ENCODE measurements around the gene WDR83.

Gene WDR83

GRCh38 chr19:12638611-12639182 lies 27.9 kb upstream of the WDR83 start:
- H3K4me3 ChIP-seq (ENCODE audit: low read depth, low read length) = no peak overlapping the region
- no peak overlapping the region for H4K91ac ChIP-seq (ENCODE audit: low read depth, low read length)
- no peak overlapping the region for H3K27ac ChIP-seq (ENCODE audit: low read depth, low read length)
- no peak for DNase-seq
- no peak overlapping the region for H2AK5ac ChIP-seq (ENCODE audit: low read length)
- H2BK120ac ChIP-seq (ENCODE audit: insufficient read depth, low read length, poor library complexity) = no peak overlapping the region
- no peak overlapping the region for H3K14ac ChIP-seq (ENCODE audit: low read length)
- H3K23ac ChIP-seq (ENCODE audit: low read length) = no peak overlapping the region
- H3K4ac ChIP-seq (ENCODE audit: low read depth, low read length) = no peak overlapping the region
- no peak overlapping the region for H3K9ac ChIP-seq (ENCODE audit: low read length)
- H3K36me3 ChIP-seq (ENCODE audit: control insufficient read depth in 1 of 2, insufficient read depth in 2 of 2, low read length in 2 of 2) = no peaks in the 10 kb centered on the region
- no peak overlapping the region for H3K4me2 ChIP-seq (ENCODE audit: low read length)
- H3K4me1 ChIP-seq (ENCODE audit: control insufficient read depth in 1 of 2, insufficient read depth in 2 of 2, low read length in 2 of 2) = peaks cover 2 to 5% of the 10 kb centered on the region in 2 experiments
- WGBS (ENCODE audit: extremely low coverage, insufficient coverage, insufficient read length) = no CpG with 5 or more reads among the region's 22 CpGs
- no peak overlapping the region for H3K18ac ChIP-seq (ENCODE audit: low read length)
- H3K9me3 ChIP-seq (ENCODE audit: insufficient read depth, low read depth, low read length) = peaks cover 4% of the 10 kb centered on the region
- peak overlapping the region; percentile 82 for H4K12ac ChIP-seq (ENCODE audit: low read depth, low read length)
- no peak overlapping the region for H2BK5ac ChIP-seq (ENCODE audit: low read depth, low read length, poor library complexity)
- H3K27me3 ChIP-seq (ENCODE audit: insufficient read depth, low read length) = no peaks in the 10 kb centered on the region
- H3K79me1 ChIP-seq (ENCODE audit: low read length) = no peaks in the 10 kb centered on the region
- no peak overlapping the region for H2BK12ac ChIP-seq (ENCODE audit: low read length)
- no peak overlapping the region for H4K8ac ChIP-seq (ENCODE audit: low read depth, low read length)
- H2AFZ ChIP-seq (ENCODE audit: insufficient read depth, low read length, poor library complexity) = no peak overlapping the region
- no peaks in the 10 kb centered on the region for H3K79me2 ChIP-seq (ENCODE audit: control insufficient read depth, insufficient read depth, low read length, poor library complexity)

- H3K27me3 ChIP-seq (ENCODE audit: insufficient read depth, low read length) = no peaks in the 10 kb centered on the region
- H4K12ac ChIP-seq (ENCODE audit: low read depth, low read length) = no peak overlapping the region
- H3K14ac ChIP-seq (ENCODE audit: low read length) = peak overlapping the region; percentile 1
- no peaks in the 10 kb centered on the region for H3K36me3 ChIP-seq (ENCODE audit: control insufficient read depth in 1 of 2, insufficient read depth in 2 of 2, low read length in 2 of 2)
- H4K91ac ChIP-seq (ENCODE audit: low read depth, low read length) = no peak overlapping the region
- H3K4ac ChIP-seq (ENCODE audit: low read depth, low read length) = no peak overlapping the region
- H3K9ac ChIP-seq (ENCODE audit: low read length) = no peak overlapping the region
- no peaks in the 10 kb centered on the region for H3K79me2 ChIP-seq (ENCODE audit: control insufficient read depth, insufficient read depth, low read length, poor library complexity)
- no CpG with 5 or more reads among the region's 39 CpGs for WGBS (ENCODE audit: extremely low coverage, insufficient coverage, insufficient read length)
- H2AK5ac ChIP-seq (ENCODE audit: low read length) = no peak overlapping the region
- no peak overlapping the region for H4K8ac ChIP-seq (ENCODE audit: low read depth, low read length)
- peak overlapping the region; percentile 12 for H3K18ac ChIP-seq (ENCODE audit: low read length)
- no peaks in the 10 kb centered on the region for H3K79me1 ChIP-seq (ENCODE audit: low read length)
- peaks cover 4% of the 10 kb centered on the region for H3K9me3 ChIP-seq (ENCODE audit: insufficient read depth, low read depth, low read length)
- H2AFZ ChIP-seq (ENCODE audit: insufficient read depth, low read length, poor library complexity) = peak overlapping the region; percentile 54
- H3K4me2 ChIP-seq (ENCODE audit: low read length) = peak overlapping the region; percentile 44
- DNase-seq = peak; percentile 63 to 77
- H3K4me3 ChIP-seq (ENCODE audit: low read depth, low read length) = no peak overlapping the region
- peaks cover 2 to 5% of the 10 kb centered on the region in 2 experiments for H3K4me1 ChIP-seq (ENCODE audit: control insufficient read depth in 1 of 2, insufficient read depth in 2 of 2, low read length in 2 of 2)
- no peak overlapping the region for H3K23ac ChIP-seq (ENCODE audit: low read length)
- no peak overlapping the region for H2BK12ac ChIP-seq (ENCODE audit: low read length)
- H3K27ac ChIP-seq (ENCODE audit: low read depth, low read length) = no peak overlapping the region
- H2BK120ac ChIP-seq (ENCODE audit: insufficient read depth, low read length, poor library complexity) = no peak overlapping the region
- no peak overlapping the region for H2BK5ac ChIP-seq (ENCODE audit: low read depth, low read length, poor library complexity)
These were observed 26.6 kb upstream of the WDR83 start for GRCh38 chr19:12639901-12640613.

GRCh38 chr19:12641456-12641855 lies 25.2 kb upstream of the WDR83 start:
- no CpG with 5 or more reads among the region's 13 CpGs for WGBS (ENCODE audit: extremely low coverage, insufficient coverage, insufficient read length)
- no peak overlapping the region for H2BK5ac ChIP-seq (ENCODE audit: low read depth, low read length, poor library complexity)
- no peak for DNase-seq
- H3K9ac ChIP-seq (ENCODE audit: low read length) = no peak overlapping the region
- H4K12ac ChIP-seq (ENCODE audit: low read depth, low read length) = no peak overlapping the region
- no peaks in the 10 kb centered on the region for H3K36me3 ChIP-seq (ENCODE audit: control insufficient read depth in 1 of 2, insufficient read depth in 2 of 2, low read length in 2 of 2)
- no peak overlapping the region for H3K23ac ChIP-seq (ENCODE audit: low read length)
- no peak overlapping the region for H4K8ac ChIP-seq (ENCODE audit: low read depth, low read length)
- no peak overlapping the region for H3K4me2 ChIP-seq (ENCODE audit: low read length)
- H4K91ac ChIP-seq (ENCODE audit: low read depth, low read length) = no peak overlapping the region
- no peak overlapping the region for H2AK5ac ChIP-seq (ENCODE audit: low read length)
- H3K27ac ChIP-seq (ENCODE audit: low read depth, low read length) = no peak overlapping the region
- H3K14ac ChIP-seq (ENCODE audit: low read length) = no peak overlapping the region
- no peaks in the 10 kb centered on the region for H3K27me3 ChIP-seq (ENCODE audit: insufficient read depth, low read length)
- no peaks in the 10 kb centered on the region for H3K79me2 ChIP-seq (ENCODE audit: control insufficient read depth, insufficient read depth, low read length, poor library complexity)
- H3K79me1 ChIP-seq (ENCODE audit: low read length) = no peaks in the 10 kb centered on the region
- peaks cover 2 to 5% of the 10 kb centered on the region in 2 experiments for H3K4me1 ChIP-seq (ENCODE audit: control insufficient read depth in 1 of 2, insufficient read depth in 2 of 2, low read length in 2 of 2)
- H2BK12ac ChIP-seq (ENCODE audit: low read length) = no peak overlapping the region
- H3K4me3 ChIP-seq (ENCODE audit: low read depth, low read length) = no peak overlapping the region
- H3K9me3 ChIP-seq (ENCODE audit: insufficient read depth, low read depth, low read length) = peaks cover 4% of the 10 kb centered on the region
- H2AFZ ChIP-seq (ENCODE audit: insufficient read depth, low read length, poor library complexity) = no peak overlapping the region
- H2BK120ac ChIP-seq (ENCODE audit: insufficient read depth, low read length, poor library complexity) = no peak overlapping the region
- H3K18ac ChIP-seq (ENCODE audit: low read length) = no peak overlapping the region
- no peak overlapping the region for H3K4ac ChIP-seq (ENCODE audit: low read depth, low read length)

- Histone ChIP-seq H3K9ac (ENCODE audit: low read length) (no peak overlapping the region), H2BK12ac (ENCODE audit: low read length) (no peak overlapping the region), H3K9me3 (ENCODE audit: insufficient read depth, low read depth, low read length) (peaks cover 4% of the 10 kb centered on the region), H3K4me1 (ENCODE audit: control insufficient read depth in 1 of 2, insufficient read depth in 2 of 2, low read length in 2 of 2) (peaks cover 2 to 5% of the 10 kb centered on the region in 2 experiments), H2BK120ac (ENCODE audit: insufficient read depth, low read length, poor library complexity) (no peak overlapping the region), H3K27ac (ENCODE audit: low read depth, low read length) (no peak overlapping the region), H3K79me2 (ENCODE audit: control insufficient read depth, insufficient read depth, low read length, poor library complexity) (no peaks in the 10 kb centered on the region), H4K8ac (ENCODE audit: low read depth, low read length) (no peak overlapping the region), H3K14ac (ENCODE audit: low read length) (no peak overlapping the region), H3K36me3 (ENCODE audit: control insufficient read depth in 1 of 2, insufficient read depth in 2 of 2, low read length in 2 of 2) (peaks cover 0 to 2% of the 10 kb centered on the region in 2 experiments), H2AK5ac (ENCODE audit: low read length) (no peak overlapping the region), H3K4me3 (ENCODE audit: low read depth, low read length) (no peak overlapping the region), H4K91ac (ENCODE audit: low read depth, low read length) (no peak overlapping the region), H3K79me1 (ENCODE audit: low read length) (no peaks in the 10 kb centered on the region), H2AFZ (ENCODE audit: insufficient read depth, low read length, poor library complexity) (no peak overlapping the region), H2BK5ac (ENCODE audit: low read depth, low read length, poor library complexity) (no peak overlapping the region), H3K18ac (ENCODE audit: low read length) (no peak overlapping the region), H3K4ac (ENCODE audit: low read depth, low read length) (no peak overlapping the region), H4K12ac (ENCODE audit: low read depth, low read length) (no peak overlapping the region), H3K27me3 (ENCODE audit: insufficient read depth, low read length) (no peaks in the 10 kb centered on the region), H3K4me2 (ENCODE audit: low read length) (no peak overlapping the region), H3K23ac (ENCODE audit: low read length) (no peak overlapping the region)
- no CpG with 5 or more reads among the region's 26 CpGs for WGBS (ENCODE audit: extremely low coverage, insufficient coverage, insufficient read length)
- no peak for DNase-seq
These were observed 24.1 kb upstream of the WDR83 start for GRCh38 chr19:12642506-12642905.

All from trophoblast cell (in vitro differentiated cells and primary cell).